ENCODE results near the gene KCNMA1. TPM values are rescaled to one million over a fixed set of nuclear protein-coding genes. Genes with fewer than 3 reads are reported as not detected.

The KCNMA1 gene
- total RNA-seq, 1 donor from 2014 or later: 87.6 TPM

DNA sequence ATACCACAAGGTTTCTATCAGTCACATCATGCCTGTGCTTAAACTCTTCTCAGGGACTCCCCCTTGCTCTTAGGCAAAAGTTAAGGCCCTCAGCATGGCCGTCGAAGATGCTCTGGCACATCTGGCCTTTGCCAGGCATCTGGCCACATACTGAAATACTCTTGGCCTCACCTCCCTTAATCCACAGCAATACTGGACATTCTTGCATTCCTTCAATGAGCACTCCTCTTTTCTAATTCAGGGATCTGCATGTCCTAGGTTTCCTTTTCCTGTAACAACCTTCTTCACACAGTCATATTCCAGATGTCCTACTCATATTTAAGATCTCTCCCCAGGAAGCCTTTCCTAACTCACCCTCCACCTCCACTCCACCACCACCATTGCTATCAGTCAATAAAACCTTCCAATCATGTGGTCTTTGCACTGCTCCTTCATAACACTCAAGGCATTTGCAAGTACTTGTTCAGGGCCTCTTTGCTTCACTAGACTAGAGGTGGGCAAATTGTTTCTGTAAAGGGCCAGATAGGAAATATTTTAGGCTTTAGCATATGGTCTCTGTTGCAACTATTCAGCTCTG is 216.6 kb downstream of the KCNMA1 start:
- Mint-ChIP-seq H3K4me1 (ENCODE audit: low read depth) (peaks cover 90% of the 10 kb centered on the region), H3K27me3 (ENCODE audit: low read depth) (no peaks in the 10 kb centered on the region), H3K9me3 (ENCODE audit: low read depth) (no peaks in the 10 kb centered on the region), H3K27ac (ENCODE audit: unreplicated experiment) (peak overlapping the region; percentile 87), H3K4me3 (ENCODE audit: unreplicated experiment) (no peak overlapping the region), H3K36me3 (ENCODE audit: low read depth) (no peaks in the 10 kb centered on the region)
- no peak for DNase-seq (ENCODE audit: low spot score)
- TF ChIP-seq, protein P1, sequence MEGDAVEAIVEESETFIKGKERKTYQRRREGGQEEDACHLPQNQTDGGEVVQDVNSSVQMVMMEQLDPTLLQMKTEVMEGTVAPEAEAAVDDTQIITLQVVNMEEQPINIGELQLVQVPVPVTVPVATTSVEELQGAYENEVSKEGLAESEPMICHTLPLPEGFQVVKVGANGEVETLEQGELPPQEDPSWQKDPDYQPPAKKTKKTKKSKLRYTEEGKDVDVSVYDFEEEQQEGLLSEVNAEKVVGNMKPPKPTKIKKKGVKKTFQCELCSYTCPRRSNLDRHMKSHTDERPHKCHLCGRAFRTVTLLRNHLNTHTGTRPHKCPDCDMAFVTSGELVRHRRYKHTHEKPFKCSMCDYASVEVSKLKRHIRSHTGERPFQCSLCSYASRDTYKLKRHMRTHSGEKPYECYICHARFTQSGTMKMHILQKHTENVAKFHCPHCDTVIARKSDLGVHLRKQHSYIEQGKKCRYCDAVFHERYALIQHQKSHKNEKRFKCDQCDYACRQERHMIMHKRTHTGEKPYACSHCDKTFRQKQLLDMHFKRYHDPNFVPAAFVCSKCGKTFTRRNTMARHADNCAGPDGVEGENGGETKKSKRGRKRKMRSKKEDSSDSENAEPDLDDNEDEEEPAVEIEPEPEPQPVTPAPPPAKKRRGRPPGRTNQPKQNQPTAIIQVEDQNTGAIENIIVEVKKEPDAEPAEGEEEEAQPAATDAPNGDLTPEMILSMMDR (IDR thresholded peaks at IDR 0.05): no peak

DNA sequence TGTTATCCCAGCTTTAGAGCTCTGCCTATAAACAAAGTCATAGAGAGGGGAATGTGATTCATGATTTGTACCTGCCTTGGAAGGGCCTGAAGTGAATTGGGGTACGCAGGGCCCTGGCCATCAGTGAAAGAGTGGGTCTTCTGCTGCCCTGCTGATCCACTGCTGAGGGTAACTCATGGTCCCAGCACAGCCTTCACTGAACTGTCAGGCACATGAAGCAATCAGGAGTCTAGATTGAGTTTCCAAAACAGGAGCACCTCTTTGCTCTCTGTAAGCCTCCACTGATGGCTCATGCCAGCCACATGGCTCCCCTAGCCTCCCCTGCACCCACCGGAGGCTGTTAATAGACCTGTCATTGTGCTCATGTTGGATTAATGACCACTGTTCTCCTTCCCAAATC is 217.6 kb downstream of the KCNMA1 start:
- H3K27me3 Mint-ChIP-seq (ENCODE audit: low read depth): no peaks in the 10 kb centered on the region
- TF ChIP-seq, protein P1 (IDR thresholded peaks at IDR 0.05): no peak
- peak overlapping the region; percentile 46 for H3K27ac Mint-ChIP-seq (ENCODE audit: unreplicated experiment)
- H3K4me1 Mint-ChIP-seq (ENCODE audit: low read depth): peaks cover 95% of the 10 kb centered on the region
- no peaks in the 10 kb centered on the region for H3K9me3 Mint-ChIP-seq (ENCODE audit: low read depth)
- H3K4me3 Mint-ChIP-seq (ENCODE audit: unreplicated experiment): no peak overlapping the region
- no peak for DNase-seq (ENCODE audit: low spot score)
- H3K36me3 Mint-ChIP-seq (ENCODE audit: low read depth): no peaks in the 10 kb centered on the region

DNA sequence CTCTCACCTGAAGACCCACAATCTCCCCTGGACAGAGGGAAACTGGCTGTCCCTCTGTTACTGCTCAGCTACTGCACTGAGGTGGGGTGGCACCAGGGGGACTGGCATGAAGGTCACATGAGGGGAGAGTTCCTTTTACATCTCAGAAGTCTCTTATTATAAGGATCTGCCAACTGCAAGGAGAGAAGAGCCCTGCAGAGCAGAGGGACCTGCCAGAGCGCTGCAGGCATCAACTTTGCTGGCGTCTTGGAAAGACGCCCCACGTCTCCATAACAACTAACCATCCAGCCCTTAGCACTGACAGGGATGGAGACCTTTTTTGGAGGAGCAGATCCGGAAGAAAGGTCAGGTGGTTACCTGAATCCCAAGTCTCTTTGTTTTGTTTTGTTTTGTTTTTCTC is 218.6 kb downstream of the KCNMA1 start:
- no peak overlapping the region for H3K4me3 Mint-ChIP-seq (ENCODE audit: unreplicated experiment)
- H3K9me3 Mint-ChIP-seq (ENCODE audit: low read depth): no peaks in the 10 kb centered on the region
- peaks cover 98% of the 10 kb centered on the region for H3K4me1 Mint-ChIP-seq (ENCODE audit: low read depth)
- no peaks in the 10 kb centered on the region for H3K36me3 Mint-ChIP-seq (ENCODE audit: low read depth)
- peak overlapping the region; percentile 98 for H3K27ac Mint-ChIP-seq (ENCODE audit: unreplicated experiment)
- TF ChIP-seq, protein P1 (IDR thresholded peaks at IDR 0.05): no peak
- no peak for DNase-seq (ENCODE audit: low spot score)
- no peaks in the 10 kb centered on the region for H3K27me3 Mint-ChIP-seq (ENCODE audit: low read depth)

DNA sequence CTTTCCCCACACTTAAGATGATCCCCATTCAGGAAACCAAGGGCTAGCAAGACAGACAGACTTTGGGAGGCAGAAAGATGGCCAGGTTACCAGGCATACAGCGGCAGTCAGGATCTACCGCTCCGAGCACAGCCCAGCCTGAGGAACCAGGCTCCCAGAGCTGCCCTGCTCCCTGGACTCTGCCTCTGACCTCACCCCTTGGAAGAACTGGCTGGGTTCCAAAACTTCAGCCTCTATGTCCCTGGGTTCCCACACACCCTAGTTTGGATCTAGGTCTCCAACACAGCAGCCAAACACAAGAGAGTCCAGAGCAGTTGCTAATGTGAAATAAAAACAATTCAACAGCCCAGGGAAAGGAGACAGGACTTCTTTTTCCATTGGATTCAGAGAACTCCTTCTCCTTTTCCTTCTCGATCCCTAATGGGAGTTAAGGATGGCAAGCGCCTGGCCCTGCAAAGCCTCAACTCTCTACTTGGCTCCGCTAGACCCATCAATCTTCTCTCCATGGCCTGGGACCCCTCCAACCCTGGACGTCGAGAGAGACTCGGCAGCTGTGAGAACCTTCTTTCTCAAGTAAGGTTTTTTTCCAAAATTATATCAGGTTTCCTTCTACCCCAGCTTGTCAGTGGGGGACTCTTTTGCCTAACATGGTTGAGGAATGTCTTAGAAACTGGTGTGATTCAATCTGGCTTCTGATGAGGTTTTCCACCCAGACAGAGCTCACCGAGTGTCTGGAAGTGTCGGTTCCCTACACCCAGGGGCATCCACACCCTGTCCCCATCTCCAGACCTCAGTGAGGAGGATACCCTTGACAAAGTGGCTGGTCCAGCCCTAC is 219.6 kb downstream of the KCNMA1 start:
- Mint-ChIP-seq H3K27me3 (ENCODE audit: low read depth) (no peaks in the 10 kb centered on the region), H3K4me1 (ENCODE audit: low read depth) (peaks cover 96% of the 10 kb centered on the region), H3K4me3 (ENCODE audit: unreplicated experiment) (peak overlapping the region; percentile 20), H3K36me3 (ENCODE audit: low read depth) (no peaks in the 10 kb centered on the region), H3K27ac (ENCODE audit: unreplicated experiment) (peak overlapping the region; percentile 98), H3K9me3 (ENCODE audit: low read depth) (no peaks in the 10 kb centered on the region)
- TF ChIP-seq, protein P1 (IDR thresholded peaks at IDR 0.05): no peak
- DNase-seq (ENCODE audit: low spot score): no peak

DNA sequence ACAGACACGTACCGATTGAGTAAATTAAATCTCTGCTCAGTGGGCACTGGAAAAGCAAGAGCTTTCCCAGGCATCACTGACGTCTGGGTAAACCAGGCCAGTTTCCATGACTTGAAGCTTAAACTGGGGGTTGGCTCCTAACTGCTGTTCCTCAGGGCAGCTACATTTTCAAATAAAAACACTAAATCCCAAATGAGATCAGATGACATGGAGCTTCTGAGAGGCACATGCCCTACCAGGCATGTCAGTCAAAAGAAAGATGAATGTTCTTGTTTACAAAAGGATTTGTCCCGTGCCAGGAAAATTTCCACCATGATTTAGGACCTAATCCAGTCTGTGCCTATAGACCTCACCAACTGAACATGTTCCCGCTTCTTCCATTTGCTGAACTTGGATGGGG is 220.2 kb downstream of the KCNMA1 start:
- Mint-ChIP-seq H3K4me1 (ENCODE audit: low read depth) (peaks cover 93% of the 10 kb centered on the region), H3K36me3 (ENCODE audit: low read depth) (no peaks in the 10 kb centered on the region), H3K4me3 (ENCODE audit: unreplicated experiment) (no peak overlapping the region), H3K27ac (ENCODE audit: unreplicated experiment) (peak overlapping the region; percentile 98), H3K9me3 (ENCODE audit: low read depth) (no peaks in the 10 kb centered on the region), H3K27me3 (ENCODE audit: low read depth) (no peaks in the 10 kb centered on the region)
- TF ChIP-seq, protein P1 (IDR thresholded peaks at IDR 0.05): no peak
- no peak for DNase-seq (ENCODE audit: low spot score)

All from chondrocyte (in vitro differentiated cells).